ENCODE data around the gene CHRNB4. TPM values are rescaled to one million over a fixed set of nuclear protein-coding genes. Genes with fewer than 3 reads are reported as not detected.
"Not testable (repeated sequence)": the region's sequence is repeated elsewhere in the genome, so short reads cannot be mapped to it uniquely, and the experiment has no call there.

CHRNB4 gene
- total RNA-seq, 1 experiment from 2014 or later: 1.3 TPM

GRCh38 chr15:78614021-78614420 lies 27.0 kb downstream of the CHRNB4 start:
- no peaks in the 10 kb centered on the region for H3K9me3 Mint-ChIP-seq (ENCODE audit: unreplicated experiment)
- no peak for TF ChIP-seq CTCF (IDR thresholded peaks at IDR 0.05; ENCODE audit: insufficient read depth in 1 of 2, low read depth in 1 of 2, low read length in 1 of 2, severe bottlenecking in 1 of 2, unreplicated experiment in 1 of 2)
- Histone ChIP-seq H3K27me3 (replicated peaks; ENCODE audit: control insufficient read depth, insufficient read depth, low read length) (no peaks in the 10 kb centered on the region), H3K4me3 (ENCODE audit: low read depth, low read length) (no peak overlapping the region), H3K9me3 (no peaks in the 10 kb centered on the region), H3K36me3 (ENCODE audit: control insufficient read depth, insufficient read depth, low read length) (no peaks in the 10 kb centered on the region), H3K4me1 (no peaks in the 10 kb centered on the region)
- no peaks in the 10 kb centered on the region for H3K4me1 Mint-ChIP-seq (ENCODE audit: low read depth, unreplicated experiment)
- intact Hi-C loops (cut with micrococcal nuclease; ENCODE audit: unreplicated experiment): no loop called here
- ChIA-PET CTCF (no interaction called here), POLR2A (no interaction called here)
- H3K36me3 Mint-ChIP-seq (ENCODE audit: insufficient read depth, unreplicated experiment): no peaks in the 10 kb centered on the region
- DNase-seq: no peak
- no peaks in the 10 kb centered on the region for H3K27me3 Mint-ChIP-seq (ENCODE audit: insufficient read depth, unreplicated experiment)
- H3K4me3 Mint-ChIP-seq (ENCODE audit: unreplicated experiment): no peak overlapping the region
- no peak overlapping the region for H3K27ac Mint-ChIP-seq (ENCODE audit: unreplicated experiment)
- no TSS peak for BruUV-seq (replicated peaks)

GRCh38 chr15:78609551-78609950 lies 31.5 kb downstream of the CHRNB4 start:
- H3K36me3 Mint-ChIP-seq (ENCODE audit: insufficient read depth, unreplicated experiment); intact Hi-C loops (cut with micrococcal nuclease; ENCODE audit: unreplicated experiment); POLR2A ChIA-PET; H3K4me3 Mint-ChIP-seq (ENCODE audit: unreplicated experiment); BruUV-seq (replicated peaks); H3K4me1 Mint-ChIP-seq (ENCODE audit: low read depth, unreplicated experiment); H3K4me3 ChIP-seq (ENCODE audit: low read depth, low read length); CTCF ChIA-PET; H3K9me3 ChIP-seq; H3K27me3 ChIP-seq (replicated peaks; ENCODE audit: control insufficient read depth, insufficient read depth, low read length); H3K4me1 ChIP-seq; H3K27me3 Mint-ChIP-seq (ENCODE audit: insufficient read depth, unreplicated experiment); H3K36me3 ChIP-seq (ENCODE audit: control insufficient read depth, insufficient read depth, low read length); H3K27ac Mint-ChIP-seq (ENCODE audit: unreplicated experiment); DNase-seq; H3K9me3 Mint-ChIP-seq (ENCODE audit: unreplicated experiment): not testable (repeated sequence)

- peaks cover 2% of the 10 kb centered on the region for H3K27me3 Mint-ChIP-seq (ENCODE audit: insufficient read depth, unreplicated experiment)
- BruUV-seq (replicated peaks): no TSS peak
- Histone ChIP-seq H3K36me3 (ENCODE audit: control insufficient read depth, insufficient read depth, low read length) (no peaks in the 10 kb centered on the region), H3K9me3 (no peaks in the 10 kb centered on the region), H3K4me1 (no peaks in the 10 kb centered on the region), H3K27me3 (replicated peaks; ENCODE audit: control insufficient read depth, insufficient read depth, low read length) (no peaks in the 10 kb centered on the region), H3K4me3 (ENCODE audit: low read depth, low read length) (no peak overlapping the region)
- DNase-seq: no peak
- no peaks in the 10 kb centered on the region for H3K9me3 Mint-ChIP-seq (ENCODE audit: unreplicated experiment)
- no peak overlapping the region for H3K4me3 Mint-ChIP-seq (ENCODE audit: unreplicated experiment)
- intact Hi-C loops (cut with micrococcal nuclease; ENCODE audit: unreplicated experiment): no loop called here
- no peak for TF ChIP-seq CTCF (IDR thresholded peaks at IDR 0.05; ENCODE audit: insufficient read depth in 1 of 2, low read depth in 1 of 2, low read length in 1 of 2, severe bottlenecking in 1 of 2, unreplicated experiment in 1 of 2)
- POLR2A ChIA-PET: interaction anchor here (0.6 kb wide), 1 partner anchor 61 kb away, joined by 3 read pairs; no protein-coding TSS in a partner anchor
- H3K27ac Mint-ChIP-seq (ENCODE audit: unreplicated experiment): no peak overlapping the region
- CTCF ChIA-PET: interaction anchor here (0.6 kb wide), 1 partner anchor 151 kb away, joined by 3 read pairs; no protein-coding TSS in a partner anchor
- H3K4me1 Mint-ChIP-seq (ENCODE audit: low read depth, unreplicated experiment): no peaks in the 10 kb centered on the region
- H3K36me3 Mint-ChIP-seq (ENCODE audit: insufficient read depth, unreplicated experiment): no peaks in the 10 kb centered on the region
Observed at GRCh38 chr15:78605680-78606079, 35.3 kb downstream of the CHRNB4 start.

GRCh38 chr15:78605201-78605600 lies 35.8 kb downstream of the CHRNB4 start:
- peaks cover 2% of the 10 kb centered on the region for H3K27me3 Mint-ChIP-seq (ENCODE audit: insufficient read depth, unreplicated experiment)
- Histone ChIP-seq H3K27me3 (replicated peaks; ENCODE audit: control insufficient read depth, insufficient read depth, low read length) (no peaks in the 10 kb centered on the region), H3K9me3 (no peaks in the 10 kb centered on the region), H3K36me3 (ENCODE audit: control insufficient read depth, insufficient read depth, low read length) (no peaks in the 10 kb centered on the region), H3K4me3 (ENCODE audit: low read depth, low read length) (no peak overlapping the region), H3K4me1 (no peaks in the 10 kb centered on the region)
- ChIA-PET CTCF (no interaction called here), POLR2A (no interaction called here)
- no TSS peak for BruUV-seq (replicated peaks)
- no peaks in the 10 kb centered on the region for H3K36me3 Mint-ChIP-seq (ENCODE audit: insufficient read depth, unreplicated experiment)
- intact Hi-C loops (cut with micrococcal nuclease; ENCODE audit: unreplicated experiment): no loop called here
- H3K4me3 Mint-ChIP-seq (ENCODE audit: unreplicated experiment): no peak overlapping the region
- no peak for DNase-seq
- no peak for TF ChIP-seq CTCF (IDR thresholded peaks at IDR 0.05; ENCODE audit: insufficient read depth in 1 of 2, low read depth in 1 of 2, low read length in 1 of 2, severe bottlenecking in 1 of 2, unreplicated experiment in 1 of 2)
- H3K4me1 Mint-ChIP-seq (ENCODE audit: low read depth, unreplicated experiment): no peaks in the 10 kb centered on the region
- H3K9me3 Mint-ChIP-seq (ENCODE audit: unreplicated experiment): no peaks in the 10 kb centered on the region
- no peak overlapping the region for H3K27ac Mint-ChIP-seq (ENCODE audit: unreplicated experiment)
